Tibial nerve (tissue), 4 donors: ENCODE measurements around the gene PSG2.
"Not testable (repeated sequence)": the region's sequence is repeated elsewhere in the genome, so short reads cannot be mapped to it uniquely, and the experiment has no call there.

Experiments
- EP300 ChIP-seq, 2 donors: sonication (generic); formaldehyde crosslinking; IDR thresholded peaks; one replicate each; pipeline ENCODE4 v1.6.1; 2017; ENCODE audit warnings: antibody characterized with exemption in 2 of 2, mild to moderate bottlenecking in 1 of 2
- POLR2A ChIP-seq, 2 donors: fragments of 450-650 bp; IDR thresholded peaks; one replicate each; pipeline ENCODE4 v1.6.1; 2017; ENCODE audit warnings: antibody characterized with exemption in 2 of 2, mild to moderate bottlenecking in 2 of 2, moderate library complexity in 2 of 2
- TF ChIP-seq, protein P1 (sequence below), 5 experiments: fragments of 200-600 bp in 3 of 5; fragments of 450-650 bp in 2 of 5; sonication (generic) in 3 of 5; IDR thresholded peaks; one replicate each; pipeline ENCODE4 v1.5.1; 2016 to 2019; ENCODE audit warnings: antibody characterized with exemption in 5 of 5, mild to moderate bottlenecking in 3 of 5, moderate library complexity in 2 of 5

DNA sequence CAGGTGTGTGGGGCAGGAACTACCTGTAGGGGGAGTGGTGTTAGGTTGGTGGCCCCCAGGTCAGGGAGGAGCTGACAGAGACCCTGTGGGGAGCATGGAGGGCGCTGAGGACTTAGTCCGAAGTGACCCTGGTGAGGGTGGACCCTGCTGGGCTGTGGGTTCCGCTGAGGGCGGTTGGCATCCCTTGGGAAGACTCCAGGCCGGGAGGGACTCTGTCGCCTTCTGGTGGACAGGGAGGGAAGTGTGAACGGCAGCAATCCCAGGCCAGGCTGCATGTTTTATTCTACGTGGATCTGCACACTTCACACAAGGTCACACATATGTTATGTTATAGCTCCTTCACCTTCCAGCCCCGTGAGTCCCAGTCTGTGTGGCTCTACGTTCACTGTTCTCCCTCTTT is 54.5 kb downstream of the PSG2 start:
- TF ChIP-seq, protein P1, sequence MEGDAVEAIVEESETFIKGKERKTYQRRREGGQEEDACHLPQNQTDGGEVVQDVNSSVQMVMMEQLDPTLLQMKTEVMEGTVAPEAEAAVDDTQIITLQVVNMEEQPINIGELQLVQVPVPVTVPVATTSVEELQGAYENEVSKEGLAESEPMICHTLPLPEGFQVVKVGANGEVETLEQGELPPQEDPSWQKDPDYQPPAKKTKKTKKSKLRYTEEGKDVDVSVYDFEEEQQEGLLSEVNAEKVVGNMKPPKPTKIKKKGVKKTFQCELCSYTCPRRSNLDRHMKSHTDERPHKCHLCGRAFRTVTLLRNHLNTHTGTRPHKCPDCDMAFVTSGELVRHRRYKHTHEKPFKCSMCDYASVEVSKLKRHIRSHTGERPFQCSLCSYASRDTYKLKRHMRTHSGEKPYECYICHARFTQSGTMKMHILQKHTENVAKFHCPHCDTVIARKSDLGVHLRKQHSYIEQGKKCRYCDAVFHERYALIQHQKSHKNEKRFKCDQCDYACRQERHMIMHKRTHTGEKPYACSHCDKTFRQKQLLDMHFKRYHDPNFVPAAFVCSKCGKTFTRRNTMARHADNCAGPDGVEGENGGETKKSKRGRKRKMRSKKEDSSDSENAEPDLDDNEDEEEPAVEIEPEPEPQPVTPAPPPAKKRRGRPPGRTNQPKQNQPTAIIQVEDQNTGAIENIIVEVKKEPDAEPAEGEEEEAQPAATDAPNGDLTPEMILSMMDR (IDR thresholded peaks at IDR 0.05): not testable (repeated sequence)
- not testable (repeated sequence) for TF ChIP-seq POLR2A, EP300 (IDR thresholded peaks at IDR 0.05)
